Measurements from ENCODE around the gene UGT1A5. TPM values are rescaled to one million over a fixed set of nuclear protein-coding genes. Genes with fewer than 3 reads are reported as not detected.

Gene UGT1A5
- total and polyA plus RNA-seq, 12 donors, result 0.43 TPM; not detected in 11

DNA sequence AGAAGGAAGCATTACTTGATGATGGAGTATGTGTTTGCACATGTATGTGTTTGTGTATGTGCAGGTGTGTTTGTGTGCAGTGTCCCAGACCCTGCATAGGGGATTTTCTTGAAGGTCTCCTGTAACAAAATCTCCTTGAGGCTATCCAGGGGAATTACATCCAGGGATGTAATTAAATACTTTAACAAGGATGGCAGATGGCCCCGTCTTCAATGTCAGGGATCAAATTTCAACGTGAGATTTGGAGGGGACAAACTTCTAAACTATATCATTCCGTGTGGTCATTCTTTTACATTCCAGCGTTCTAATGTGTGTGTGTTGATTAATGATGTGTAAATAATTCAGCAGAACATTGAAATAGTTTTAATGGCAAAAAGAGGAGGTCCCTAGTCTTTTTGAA, 37.7 kb upstream of the UGT1A5 start:
- no peaks in the 10 kb centered on the region for H3K36me3 ChIP-seq (replicated peaks in 1 of 2)
- peaks cover 12% of the 10 kb centered on the region for H3K27me3 ChIP-seq
- H3K27ac ChIP-seq, result no peak overlapping the region
- TF ChIP-seq POLR2A (IDR thresholded peaks at IDR 0.05) (no peak), CTCF (IDR thresholded peaks at IDR 0.05) (no peak)
- no peaks in the 10 kb centered on the region for H3K4me1 ChIP-seq (replicated peaks in 1 of 2)
- WGBS, 4 donors, result 35 to 38% (median 36%) methylated on average over 4 of the region's 4 CpGs
- no peak overlapping the region for H3K4me3 ChIP-seq
- no peaks in the 10 kb centered on the region for H3K9me3 ChIP-seq (replicated peaks in 1 of 3)
- no peak for DNase-seq
- intact Hi-C loops (cut with DNase I), result no loop called here

GRCh38 chr2:233676046-233676445, 36.7 kb upstream of the UGT1A5 start:
- H3K36me3 ChIP-seq (replicated peaks in 1 of 2), result no peaks in the 10 kb centered on the region
- no peak overlapping the region for H3K27ac ChIP-seq
- H3K4me3 ChIP-seq, result no peak overlapping the region
- DNase-seq, result no peak
- no peaks in the 10 kb centered on the region for H3K4me1 ChIP-seq (replicated peaks in 1 of 2)
- TF ChIP-seq POLR2A (IDR thresholded peaks at IDR 0.05) (no peak), CTCF (IDR thresholded peaks at IDR 0.05) (no peak)
- peaks cover 12% of the 10 kb centered on the region for H3K27me3 ChIP-seq
- intact Hi-C loops (cut with DNase I), result no loop called here
- no peaks in the 10 kb centered on the region for H3K9me3 ChIP-seq (replicated peaks in 1 of 3)
- WGBS, 4 donors, result 71 to 83% (median 76%) methylated on average over 2 of the region's 2 CpGs

GRCh38 chr2:233679196-233679595, 33.5 kb upstream of the UGT1A5 start:
- Histone ChIP-seq H3K9me3 (replicated peaks in 1 of 3) (no peaks in the 10 kb centered on the region), H3K27ac (no peak overlapping the region), H3K27me3 (peaks cover 8% of the 10 kb centered on the region), H3K36me3 (replicated peaks in 1 of 2) (no peaks in the 10 kb centered on the region), H3K4me1 (replicated peaks in 1 of 2) (no peaks in the 10 kb centered on the region), H3K4me3 (no peak overlapping the region)
- intact Hi-C loops (cut with DNase I), result no loop called here
- DNase-seq, result no peak
- 61 to 68% (median 63%) methylated on average over 4 of the region's 4 CpGs for WGBS, 4 donors
- no peak for TF ChIP-seq CTCF (IDR thresholded peaks at IDR 0.05)
- TF ChIP-seq POLR2A (IDR thresholded peaks at IDR 0.05), result no peak

GRCh38 chr2:233680361-233681045, 32.2 kb upstream of the UGT1A5 start:
- TF ChIP-seq CTCF (IDR thresholded peaks at IDR 0.05) (no peak), POLR2A (IDR thresholded peaks at IDR 0.05) (no peak)
- Histone ChIP-seq H3K4me1 (replicated peaks in 1 of 2) (no peaks in the 10 kb centered on the region), H3K27ac (no peak overlapping the region), H3K36me3 (replicated peaks in 1 of 2) (no peaks in the 10 kb centered on the region), H3K4me3 (no peak overlapping the region), H3K27me3 (peaks cover 7% of the 10 kb centered on the region), H3K9me3 (replicated peaks in 1 of 3) (no peaks in the 10 kb centered on the region)
- 81 to 87% (median 84%) methylated on average over 4 of the region's 4 CpGs for WGBS, 4 donors
- DNase-seq, result no peak
- intact Hi-C loops (cut with DNase I), result no loop called here
